Neural cell (in vitro differentiated cells): ENCODE data around the gene LTBP1. TPM values are rescaled to one million over a fixed set of nuclear protein-coding genes. Genes with fewer than 3 reads are reported as not detected.

Experiments
- H2AFZ ChIP-seq: fragments of 200-600, 300-800 bp; sonication (generic), shearing (Covaris generic); 2 replicates; pipeline ENCODE4 v1.6.0; 2014; ENCODE audit warnings: low read depth, mild to moderate bottlenecking, antibody characterized with exemption, low read length, moderate library complexity
- H3F3A ChIP-seq: fragments of 200-600 bp; shearing (Covaris generic); 2 replicates; pipeline ENCODE4 v1.6.1; 2016; ENCODE audit warnings: mild to moderate bottlenecking, moderate library complexity, mixed read lengths, antibody characterized with exemption, low read length; ENCODE audit not compliant: insufficient read depth, poor library complexity, severe bottlenecking
- H3K27ac ChIP-seq: fragments of 200-600, 300-800 bp; sonication (generic), shearing (Covaris generic); 2 replicates; pipeline ENCODE4 v1.5.1; 2014; ENCODE audit warnings: mild to moderate bottlenecking, low read length, moderate library complexity
- H3K27me3 ChIP-seq: fragments of 300-800, 200-600 bp; sonication (generic), shearing (Covaris generic); 2 replicates; pipeline ENCODE4 v1.6.0; 2014; ENCODE audit warnings: mild to moderate bottlenecking, low read depth, low read length, moderate library complexity; ENCODE audit not compliant: insufficient read depth
- H3K36me3 ChIP-seq: fragments of 300-800, 200-600 bp; sonication (generic), shearing (Covaris generic); 2 replicates; pipeline ENCODE4 v1.5.1; 2014; ENCODE audit warnings: mild to moderate bottlenecking, antibody characterized with exemption, low read length, moderate library complexity; ENCODE audit not compliant: insufficient read depth
- H3K4me2 ChIP-seq: fragments of 300-800, 200-600 bp; sonication (generic), shearing (Covaris generic); 2 replicates; pipeline ENCODE4 v1.6.0; 2014; ENCODE audit warnings: mild to moderate bottlenecking, low read length
- H3K4me3 ChIP-seq: fragments of 300-800, 200-600 bp; sonication (generic), shearing (Covaris generic); 2 replicates; pipeline ENCODE4 v1.5.1; 2014; ENCODE audit warnings: mild to moderate bottlenecking, low read length, moderate library complexity
- H3K79me2 ChIP-seq: fragments of 200-600 bp; shearing (Covaris generic); replicated peaks from 2 replicates; pipeline ENCODE4 v1.6.0; 2014; ENCODE audit warnings: mild to moderate bottlenecking, low read length, moderate library complexity; ENCODE audit not compliant: insufficient read depth
- H3K9ac ChIP-seq: fragments of 300-800, 200-600 bp; sonication (generic), shearing (Covaris generic); 2 replicates; pipeline ENCODE4 v1.6.1; 2016; ENCODE audit warnings: mild to moderate bottlenecking, low read length, mixed read lengths
- H3K9me2 ChIP-seq: fragments of 200-600 bp; shearing (Covaris generic); 2 replicates; pipeline ENCODE4 v1.6.1; 2016; ENCODE audit warnings: mild to moderate bottlenecking, low read length, mixed read lengths; ENCODE audit not compliant: insufficient read depth
- H3K9me3 ChIP-seq: fragments of 200-600, 300-800 bp; sonication (generic), shearing (Covaris generic); 2 replicates; pipeline ENCODE4 v1.6.1; 2016; ENCODE audit warnings: mild to moderate bottlenecking, mixed run types, low read length, moderate library complexity, mixed read lengths
- H4K20me1 ChIP-seq: fragments of 200-600 bp; shearing (Covaris generic); 2 replicates; pipeline ENCODE4 v1.6.1; 2016; ENCODE audit warnings: mild to moderate bottlenecking, mixed run types; ENCODE audit not compliant: insufficient read depth
- CTCF ChIP-seq: fragments of 450-650 bp; IDR thresholded peaks from 2 replicates; pipeline ENCODE4 v1.5.1; 2014; ENCODE audit warnings: antibody characterized with exemption, mild to moderate bottlenecking, moderate library complexity; ENCODE audit not compliant: poor library complexity, severe bottlenecking
- EP300 ChIP-seq: fragments of 450-650 bp; conservative IDR thresholded peaks from 2 replicates; pipeline ENCODE4 v1.6.1; 2014; ENCODE audit warnings: antibody characterized with exemption, mild to moderate bottlenecking, moderate library complexity; ENCODE audit not compliant: poor library complexity, severe bottlenecking
- EZH2 ChIP-seq: fragments of 200-600, 300-800 bp; shearing (Covaris generic), sonication (generic); IDR thresholded peaks from 2 replicates; pipeline ENCODE4 v1.6.1; 2014; ENCODE audit warnings: antibody characterized with exemption, low read length, borderline replicate concordance, mild to moderate bottlenecking; ENCODE audit not compliant: insufficient read depth, poor library complexity, severe bottlenecking
- MXI1 ChIP-seq: fragments of 450-650 bp; conservative IDR thresholded peaks from 2 replicates; pipeline ENCODE4 v1.6.1; 2014; ENCODE audit warnings: antibody characterized with exemption, mild to moderate bottlenecking; ENCODE audit not compliant: poor library complexity, severe bottlenecking
- POLR2AphosphoS5 ChIP-seq: IDR thresholded peaks from 2 replicates; pipeline ENCODE4 v1.6.1; 2012
- RAD21 ChIP-seq: fragments of 450-650 bp; conservative IDR thresholded peaks from 2 replicates; pipeline ENCODE4 v1.6.1; 2014; ENCODE audit warnings: antibody characterized with exemption, mild to moderate bottlenecking, moderate library complexity
- REST ChIP-seq: IDR thresholded peaks from 2 replicates; pipeline ENCODE4 v1.6.1; 2012; ENCODE audit warnings: borderline replicate concordance
- SMC3 ChIP-seq: fragments of 450-650 bp; conservative IDR thresholded peaks from 2 replicates; pipeline ENCODE4 v1.6.1; 2014; ENCODE audit warnings: antibody characterized with exemption, mild to moderate bottlenecking, moderate library complexity; ENCODE audit not compliant: poor library complexity
- TAF1 ChIP-seq: IDR thresholded peaks from 2 replicates; pipeline ENCODE4 v1.6.1; 2012; ENCODE audit warnings: low read depth
- polyA plus RNA-seq: library from polyadenylated mRNA; depleted of rRNA; stranded (reverse); fragments of >200 nt; gene quantifications from 2 replicates; pipeline ENCODE4 v1.2.3, GENCODE V29; 2014

Gene LTBP1
- polyA plus RNA-seq, 1 donor from 2014 or later: 1.8 TPM

GRCh38 chr2:32949260-32949659 is 2.5 kb downstream of the LTBP1 start:
- no peaks in the 10 kb centered on the region for H3K9me2 ChIP-seq
- H3K27ac ChIP-seq: no peak overlapping the region
- H3K9me3 ChIP-seq: no peaks in the 10 kb centered on the region
- H3K9ac ChIP-seq: no peak overlapping the region
- H3K79me2 ChIP-seq: no peaks in the 10 kb centered on the region
- peaks cover 5% of the 10 kb centered on the region for H3K27me3 ChIP-seq
- no peak overlapping the region for H3K4me3 ChIP-seq
- no peaks in the 10 kb centered on the region for H3F3A ChIP-seq
- no peaks in the 10 kb centered on the region for H4K20me1 ChIP-seq
- no peaks in the 10 kb centered on the region for H3K36me3 ChIP-seq
- TF ChIP-seq RAD21: no peak
- TF ChIP-seq TAF1: no peak
- TF ChIP-seq CTCF: no peak
- no peak overlapping the region for H2AFZ ChIP-seq
- H3K4me2 ChIP-seq: no peak overlapping the region

GRCh38 chr2:32951672-32952071 is 4.9 kb downstream of the LTBP1 start:
- Histone ChIP-seq H3K9me3 (no peaks in the 10 kb centered on the region), H3K79me2 (no peaks in the 10 kb centered on the region), H4K20me1 (no peaks in the 10 kb centered on the region), H3K9me2 (no peaks in the 10 kb centered on the region), H3K36me3 (no peaks in the 10 kb centered on the region), H3K4me3 (no peak overlapping the region), H2AFZ (no peak overlapping the region), H3K4me2 (no peak overlapping the region), H3K27ac (no peak overlapping the region), H3F3A (no peaks in the 10 kb centered on the region), H3K27me3 (peaks cover 5% of the 10 kb centered on the region), H3K9ac (no peak overlapping the region)
- TF ChIP-seq CTCF: no peak
- TF ChIP-seq EP300: no peak
- no peak for TF ChIP-seq EZH2
- TF ChIP-seq MXI1: no peak
- TF ChIP-seq RAD21: no peak
- TF ChIP-seq POLR2AphosphoS5: no peak
- TF ChIP-seq REST: no peak
- TF ChIP-seq SMC3: no peak
- TF ChIP-seq TAF1: no peak
